ENCODE data around the gene PHACTR3.

Gene PHACTR3

GRCh38 chr20:59662856-59663512 is 58.6 kb downstream of the PHACTR3 start:
- Histone ChIP-seq H3K4me1 (ENCODE audit: control insufficient read depth, low read length) (no peaks in the 10 kb centered on the region), H3K79me2 (ENCODE audit: control insufficient read depth, low read length) (no peaks in the 10 kb centered on the region), H3K9me3 (ENCODE audit: control insufficient read depth, insufficient read depth, low read length) (no peaks in the 10 kb centered on the region), H3K27me3 (ENCODE audit: control insufficient read depth, low read length) (no peaks in the 10 kb centered on the region), H3K4me3 (ENCODE audit: low read length) (no peak overlapping the region), H3K36me3 (ENCODE audit: control insufficient read depth, low read length) (no peaks in the 10 kb centered on the region), H4K20me1 (ENCODE audit: control insufficient read depth, insufficient read depth, low read depth, low read length) (no peaks in the 10 kb centered on the region), H3F3A (ENCODE audit: control insufficient read depth, insufficient read depth) (no peaks in the 10 kb centered on the region), H3K4me2 (ENCODE audit: low read length) (no peak overlapping the region), H3K9me2 (replicated peaks; ENCODE audit: control insufficient read depth, low read length) (no peaks in the 10 kb centered on the region), H3K27ac (ENCODE audit: low read depth, low read length) (no peak overlapping the region)
- no peak for TF ChIP-seq EZH2phosphoT487 (IDR thresholded peaks at IDR 0.05; ENCODE audit: borderline replicate concordance, low read length)
- no peak for TF ChIP-seq CTCF (IDR thresholded peaks at IDR 0.05; ENCODE audit: low read depth, low read length, poor library complexity, severe bottlenecking)

- no peaks in the 10 kb centered on the region for H3K9me3 ChIP-seq (ENCODE audit: control insufficient read depth, insufficient read depth, low read length)
- H3K4me1 ChIP-seq (ENCODE audit: control insufficient read depth, low read length), result no peaks in the 10 kb centered on the region
- no peaks in the 10 kb centered on the region for H3K9me2 ChIP-seq (replicated peaks; ENCODE audit: control insufficient read depth, low read length)
- no peaks in the 10 kb centered on the region for H4K20me1 ChIP-seq (ENCODE audit: control insufficient read depth, insufficient read depth, low read depth, low read length)
- H3K79me2 ChIP-seq (ENCODE audit: control insufficient read depth, low read length), result no peaks in the 10 kb centered on the region
- no peaks in the 10 kb centered on the region for H3K27me3 ChIP-seq (ENCODE audit: control insufficient read depth, low read length)
- H3F3A ChIP-seq (ENCODE audit: control insufficient read depth, insufficient read depth), result no peaks in the 10 kb centered on the region
- H3K4me2 ChIP-seq (ENCODE audit: low read length), result no peak overlapping the region
- no peak overlapping the region for H3K4me3 ChIP-seq (ENCODE audit: low read length)
- no peaks in the 10 kb centered on the region for H3K36me3 ChIP-seq (ENCODE audit: control insufficient read depth, low read length)
- TF ChIP-seq EZH2phosphoT487 (IDR thresholded peaks at IDR 0.05; ENCODE audit: borderline replicate concordance, low read length) (no peak), CTCF (IDR thresholded peaks at IDR 0.05; ENCODE audit: low read depth, low read length, poor library complexity, severe bottlenecking) (no peak)
- H3K27ac ChIP-seq (ENCODE audit: low read depth, low read length), result no peak overlapping the region
Measured at GRCh38 chr20:59663513-59664060, 59.2 kb downstream of the PHACTR3 start.

- no peaks in the 10 kb centered on the region for H3F3A ChIP-seq (ENCODE audit: control insufficient read depth, insufficient read depth)
- no peak overlapping the region for H3K27ac ChIP-seq (ENCODE audit: low read depth, low read length)
- no peaks in the 10 kb centered on the region for H3K9me3 ChIP-seq (ENCODE audit: control insufficient read depth, insufficient read depth, low read length)
- H3K4me2 ChIP-seq (ENCODE audit: low read length), result no peak overlapping the region
- H4K20me1 ChIP-seq (ENCODE audit: control insufficient read depth, insufficient read depth, low read depth, low read length), result no peaks in the 10 kb centered on the region
- H3K27me3 ChIP-seq (ENCODE audit: control insufficient read depth, low read length), result no peaks in the 10 kb centered on the region
- no peaks in the 10 kb centered on the region for H3K79me2 ChIP-seq (ENCODE audit: control insufficient read depth, low read length)
- H3K4me1 ChIP-seq (ENCODE audit: control insufficient read depth, low read length), result no peaks in the 10 kb centered on the region
- no peak overlapping the region for H3K4me3 ChIP-seq (ENCODE audit: low read length)
- H3K9me2 ChIP-seq (replicated peaks; ENCODE audit: control insufficient read depth, low read length), result no peaks in the 10 kb centered on the region
- no peak for TF ChIP-seq CTCF (IDR thresholded peaks at IDR 0.05; ENCODE audit: low read depth, low read length, poor library complexity, severe bottlenecking)
- no peak for TF ChIP-seq EZH2phosphoT487 (IDR thresholded peaks at IDR 0.05; ENCODE audit: borderline replicate concordance, low read length)
- H3K36me3 ChIP-seq (ENCODE audit: control insufficient read depth, low read length), result no peaks in the 10 kb centered on the region
Measured at GRCh38 chr20:59664421-59664941, 60.1 kb downstream of the PHACTR3 start.
